GM12872 (cell line): Measurements from ENCODE around the gene MRPS14.

Source experiments
- TF ChIP-seq, protein P1 (sequence below): IDR thresholded peaks from 3 replicates; pipeline ENCODE4 v1.5.1; 2011; ENCODE audit warnings: low read depth, mild to moderate bottlenecking, low read length, moderate library complexity; ENCODE audit not compliant: insufficient read depth

MRPS14 gene

GRCh38 chr1:174966008-174966572, 57.1 kb downstream of the MRPS14 start:
- TF ChIP-seq, protein P1, sequence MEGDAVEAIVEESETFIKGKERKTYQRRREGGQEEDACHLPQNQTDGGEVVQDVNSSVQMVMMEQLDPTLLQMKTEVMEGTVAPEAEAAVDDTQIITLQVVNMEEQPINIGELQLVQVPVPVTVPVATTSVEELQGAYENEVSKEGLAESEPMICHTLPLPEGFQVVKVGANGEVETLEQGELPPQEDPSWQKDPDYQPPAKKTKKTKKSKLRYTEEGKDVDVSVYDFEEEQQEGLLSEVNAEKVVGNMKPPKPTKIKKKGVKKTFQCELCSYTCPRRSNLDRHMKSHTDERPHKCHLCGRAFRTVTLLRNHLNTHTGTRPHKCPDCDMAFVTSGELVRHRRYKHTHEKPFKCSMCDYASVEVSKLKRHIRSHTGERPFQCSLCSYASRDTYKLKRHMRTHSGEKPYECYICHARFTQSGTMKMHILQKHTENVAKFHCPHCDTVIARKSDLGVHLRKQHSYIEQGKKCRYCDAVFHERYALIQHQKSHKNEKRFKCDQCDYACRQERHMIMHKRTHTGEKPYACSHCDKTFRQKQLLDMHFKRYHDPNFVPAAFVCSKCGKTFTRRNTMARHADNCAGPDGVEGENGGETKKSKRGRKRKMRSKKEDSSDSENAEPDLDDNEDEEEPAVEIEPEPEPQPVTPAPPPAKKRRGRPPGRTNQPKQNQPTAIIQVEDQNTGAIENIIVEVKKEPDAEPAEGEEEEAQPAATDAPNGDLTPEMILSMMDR = no peak

DNA sequence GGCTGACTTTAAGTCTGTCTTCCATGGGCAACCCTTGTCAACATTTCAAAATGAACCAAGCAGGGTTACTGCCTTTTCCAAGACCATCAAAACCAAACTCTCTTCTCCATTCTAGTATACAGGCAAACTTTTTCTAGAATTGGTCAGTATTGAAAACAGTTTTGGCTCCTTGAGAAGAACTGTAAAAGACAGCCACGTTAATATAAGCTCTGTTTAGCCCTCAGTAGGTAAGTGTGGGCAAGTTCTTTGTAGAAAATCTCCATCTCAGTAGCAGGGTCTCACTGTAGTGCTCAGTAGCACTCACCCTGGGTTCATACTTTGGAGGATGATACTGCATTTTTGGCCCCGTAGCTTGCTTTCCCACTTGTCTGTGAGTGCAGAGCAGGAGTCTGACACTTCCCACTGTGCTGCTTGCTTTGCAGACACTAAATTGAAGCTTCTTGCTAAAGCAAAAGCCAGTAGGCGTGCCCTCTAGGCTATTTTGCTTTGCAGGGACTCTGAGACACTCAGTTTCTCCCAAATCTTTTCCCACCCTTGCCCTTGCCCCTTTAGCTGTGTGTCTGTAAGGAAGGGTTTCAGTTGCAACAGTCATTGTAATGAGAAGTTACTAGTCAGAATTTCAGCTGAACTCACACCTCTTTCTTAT, 57.7 kb downstream of the MRPS14 start:
- TF ChIP-seq, protein P1 = no peak

DNA sequence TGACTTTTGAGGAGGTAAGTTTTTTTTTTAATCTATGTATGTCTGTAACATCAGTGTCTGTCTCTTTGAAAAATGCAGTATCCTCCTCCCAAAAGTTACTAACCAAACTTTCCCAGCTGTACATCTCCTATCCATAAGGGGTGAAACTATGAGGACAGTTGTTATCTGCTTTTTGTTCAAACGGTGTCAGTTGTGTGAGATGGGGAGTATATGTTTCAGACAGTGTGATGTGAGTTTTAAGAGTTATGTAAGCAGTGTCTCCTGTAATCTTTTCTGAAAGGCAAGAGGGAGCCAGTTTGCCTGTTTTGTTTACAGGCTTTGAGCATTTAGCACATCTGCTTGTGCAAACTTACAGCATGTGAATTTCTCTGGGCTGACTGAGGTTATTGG, 58.3 kb downstream of the MRPS14 start:
- TF ChIP-seq, protein P1 = no peak

DNA sequence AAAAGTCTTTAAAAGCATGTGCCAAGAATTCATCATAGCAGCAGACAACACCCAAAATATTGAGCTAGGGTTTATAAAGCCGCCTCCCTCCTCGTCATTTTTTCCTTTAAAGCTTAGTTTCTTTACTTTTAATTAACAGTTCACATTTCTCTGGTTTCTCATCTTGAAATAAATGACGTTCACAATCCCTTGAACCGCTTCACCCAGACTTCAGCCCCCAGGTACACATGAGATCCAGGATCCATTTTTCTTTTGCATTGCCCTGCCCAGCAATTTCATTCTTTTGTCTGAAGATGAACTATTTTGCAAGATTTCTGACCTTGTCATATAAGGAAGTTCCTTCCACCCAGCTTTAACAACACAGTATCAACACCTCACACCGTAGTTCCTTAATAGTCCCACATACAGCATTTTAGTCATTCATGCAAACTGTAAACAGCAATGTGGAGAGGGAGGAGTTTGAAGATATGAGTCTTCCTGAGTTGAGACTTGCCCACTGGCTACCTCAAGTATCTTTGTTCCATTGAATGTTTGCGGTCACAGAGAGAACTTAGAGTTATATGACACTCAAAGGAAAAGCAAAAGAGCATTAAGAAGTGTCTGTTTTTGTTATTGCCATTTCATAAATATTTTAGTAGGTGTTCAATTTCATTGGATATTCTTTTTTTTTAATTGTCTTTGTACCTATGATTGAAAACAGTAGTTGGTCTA, 58.8 kb downstream of the MRPS14 start:
- TF ChIP-seq, protein P1 = no peak

GRCh38 chr1:174963529-174964125, 59.6 kb downstream of the MRPS14 start:
- TF ChIP-seq, protein P1 = no peak
